Nucleus accumbens (tissue), 56 donors: ENCODE results near the gene IMPA2.
"Not testable (repeated sequence)": the region's sequence is repeated elsewhere in the genome, so short reads cannot be mapped to it uniquely, and the experiment has no call there.

Experiments
- DNase-seq, 56 donors: peaks; one replicate each; lab custom pipeline; 2025; lab: John Stamatoyannopoulos, UW

IMPA2 gene

DNA sequence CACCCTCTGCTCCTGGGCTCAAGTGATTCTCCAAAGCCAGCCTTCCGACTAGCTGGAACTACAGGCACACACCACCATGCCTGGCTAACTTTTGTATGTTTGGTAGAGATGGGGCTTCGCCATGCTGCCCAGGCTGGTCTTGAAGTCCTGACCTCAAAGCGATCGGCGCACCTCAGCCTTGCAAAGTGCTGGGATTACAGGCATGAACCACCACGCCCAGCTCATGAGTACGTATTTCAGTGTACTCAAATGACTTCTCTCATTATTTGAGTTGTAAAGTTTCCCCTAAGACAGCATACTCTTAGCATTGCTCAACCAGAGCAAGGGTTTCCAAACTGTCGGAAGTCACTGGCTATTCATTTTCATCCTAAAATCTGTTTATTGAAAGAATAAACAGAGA is 40.3 kb downstream of the IMPA2 start:
- DNase-seq, result no peak

DNA sequence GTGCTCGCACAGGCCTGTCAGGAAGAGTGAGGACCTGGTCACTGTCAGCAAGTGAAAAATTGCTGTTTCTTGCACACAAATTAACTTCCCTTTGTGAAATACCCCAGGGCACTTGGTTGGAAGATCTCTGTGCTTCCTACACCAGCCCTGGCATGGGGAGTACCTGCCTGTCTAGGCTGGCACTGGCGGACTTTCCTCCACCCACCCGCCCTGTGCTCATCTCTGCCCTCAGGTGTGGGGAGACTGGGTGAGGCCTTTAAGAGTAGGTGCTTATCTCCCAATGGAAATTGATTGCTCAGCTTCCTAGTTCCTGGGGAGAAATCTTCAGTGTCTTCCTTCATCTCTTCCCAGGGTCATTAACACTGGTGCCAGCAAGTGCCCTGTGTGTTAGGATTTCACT is 42.1 kb downstream of the IMPA2 start:
- DNase-seq, result no peak

DNA sequence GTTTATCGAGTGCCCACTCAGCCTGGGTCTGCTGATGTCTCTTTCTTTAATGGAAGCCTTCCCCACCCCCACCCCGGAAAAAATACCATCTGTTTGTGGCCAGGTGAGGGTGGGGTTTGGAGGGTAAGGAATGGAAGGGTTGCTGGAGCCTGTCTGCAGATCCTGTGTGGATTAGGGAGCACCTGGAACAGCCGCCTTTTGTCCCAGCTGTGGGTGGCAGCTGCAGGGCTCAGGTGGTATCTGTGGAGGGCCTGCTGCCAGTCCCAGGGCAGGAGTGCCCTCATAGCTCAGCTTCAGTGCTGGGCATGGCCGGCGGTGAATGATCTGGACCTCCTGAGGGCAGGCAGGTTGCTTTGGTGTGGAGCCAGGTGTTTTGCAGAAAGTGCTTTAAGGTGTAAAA is 45.3 kb downstream of the IMPA2 start:
- DNase-seq, result no peak

DNA sequence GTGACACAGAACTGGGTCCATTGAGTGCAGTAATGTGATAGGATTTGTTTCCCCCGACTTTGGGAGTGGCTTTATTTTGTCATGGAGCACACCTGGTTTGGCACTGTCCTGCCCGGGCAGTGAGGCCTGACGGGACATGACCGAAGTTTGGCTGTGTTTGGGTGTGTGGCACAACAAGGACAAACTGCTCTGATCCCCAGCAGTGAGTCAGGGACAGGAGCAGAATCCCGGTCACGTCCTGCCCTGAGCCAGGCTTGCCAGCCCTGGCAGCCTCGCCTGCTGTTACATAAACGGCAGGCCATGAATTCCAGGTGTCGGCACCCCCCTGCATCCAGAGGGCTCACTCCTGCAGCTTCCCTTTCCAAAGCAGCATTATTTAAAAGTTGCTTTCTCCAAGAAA is 45.7 kb downstream of the IMPA2 start:
- no peak for DNase-seq

DNA sequence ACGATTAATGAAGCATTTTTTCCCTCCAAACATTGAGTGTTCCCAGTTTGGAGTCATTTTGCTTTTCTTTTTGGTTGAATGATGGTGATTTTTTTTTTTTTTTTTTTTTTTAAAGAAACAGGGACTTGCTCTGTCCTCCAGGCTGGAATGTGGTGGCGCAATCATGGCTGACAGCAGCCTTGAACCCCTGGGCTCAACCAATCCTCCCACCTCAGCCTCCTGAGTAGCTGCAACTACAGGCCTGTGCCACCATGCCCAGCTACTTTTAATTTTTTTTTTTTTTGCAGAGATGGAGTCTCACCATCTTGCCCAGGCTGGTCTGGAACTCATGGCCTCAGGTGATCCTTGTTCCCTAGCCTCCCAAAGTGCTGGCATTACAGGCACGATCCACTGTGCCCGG is 46.2 kb downstream of the IMPA2 start:
- DNase-seq, result no peak

DNA sequence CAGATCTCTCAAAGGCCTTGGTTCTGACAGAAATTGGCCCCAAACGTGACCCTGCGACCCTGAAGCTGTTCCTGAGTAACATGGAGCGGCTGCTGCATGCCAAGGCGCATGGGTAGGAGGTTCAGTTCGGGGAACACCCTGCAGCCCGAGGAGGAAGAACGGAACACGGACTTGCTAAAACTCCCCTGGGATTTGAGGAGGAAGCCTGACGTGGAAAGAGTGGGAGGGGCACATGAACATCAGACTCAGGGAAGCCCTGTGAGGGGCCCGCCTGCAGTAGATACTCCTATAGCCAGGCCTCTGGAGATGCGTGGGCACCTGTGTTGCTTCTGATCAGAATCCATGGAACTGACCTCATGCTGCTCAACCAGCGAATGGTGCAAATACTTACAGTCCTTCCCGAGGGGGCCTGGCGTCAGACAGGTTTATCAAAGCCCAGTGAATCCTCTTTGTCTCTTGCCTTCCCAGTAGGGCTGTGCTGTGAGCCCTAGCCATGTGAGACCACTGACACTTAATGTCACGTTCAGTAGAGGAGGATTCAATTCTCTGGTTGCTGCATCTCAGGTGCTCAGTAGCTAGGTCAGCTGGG is 46.8 kb downstream of the IMPA2 start:
- no peak for DNase-seq

DNA sequence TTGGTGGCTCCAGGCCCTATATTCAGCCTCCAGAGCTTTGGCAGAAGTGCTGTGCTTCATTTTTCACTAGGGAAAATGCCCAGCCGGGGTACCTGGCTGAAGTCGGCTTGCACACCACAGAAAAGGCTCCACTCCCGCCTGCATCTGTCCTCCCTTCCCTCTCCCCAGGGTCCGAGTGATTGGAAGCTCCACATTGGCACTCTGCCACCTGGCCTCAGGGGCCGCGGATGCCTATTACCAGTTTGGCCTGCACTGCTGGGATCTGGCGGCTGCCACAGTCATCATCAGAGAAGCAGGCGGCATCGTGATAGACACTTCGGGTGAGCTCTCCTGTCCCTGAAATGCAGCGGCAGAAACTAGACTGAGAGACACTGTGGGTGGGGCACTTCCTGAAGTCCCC is 47.4 kb downstream of the IMPA2 start:
- DNase-seq, result no peak

DNA sequence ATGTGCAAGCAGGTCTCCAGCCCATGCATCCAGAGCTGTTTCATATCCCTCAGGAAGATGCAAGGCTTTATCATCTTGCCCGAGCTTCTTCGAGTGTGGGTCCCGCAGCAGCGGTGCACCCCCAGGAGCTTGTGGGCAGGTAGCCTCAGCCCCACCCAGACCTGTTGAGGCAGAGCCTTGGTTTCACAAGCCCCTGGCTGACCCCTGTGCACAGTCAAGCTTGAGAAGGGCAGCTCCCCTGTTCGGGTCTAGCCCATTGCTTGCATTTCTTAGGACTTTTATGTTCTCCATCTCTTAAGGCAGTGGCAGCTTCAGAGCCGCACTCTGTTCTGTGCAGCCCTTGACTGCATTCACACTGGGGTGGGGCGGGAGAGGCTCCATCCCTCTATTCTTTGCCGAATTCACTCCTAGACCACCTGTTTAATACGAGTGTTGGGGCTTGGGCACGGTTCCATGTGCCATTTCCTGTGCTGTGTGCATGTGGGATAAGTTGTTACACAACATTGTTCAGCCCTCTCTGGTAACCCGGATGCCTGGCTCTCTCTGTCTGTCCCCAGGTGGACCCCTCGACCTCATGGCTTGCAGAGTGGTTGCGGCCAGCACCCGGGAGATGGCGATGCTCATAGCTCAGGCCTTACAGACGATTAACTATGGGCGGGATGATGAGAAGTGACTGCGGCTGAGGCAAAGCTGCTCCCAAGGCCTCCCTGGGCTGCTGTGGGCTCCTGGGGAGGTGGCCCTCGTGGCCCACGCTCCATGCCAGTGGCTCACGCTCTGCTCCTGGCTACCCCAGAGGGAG is 48.7 kb downstream of the IMPA2 start:
- DNase-seq, result no peak

DNA sequence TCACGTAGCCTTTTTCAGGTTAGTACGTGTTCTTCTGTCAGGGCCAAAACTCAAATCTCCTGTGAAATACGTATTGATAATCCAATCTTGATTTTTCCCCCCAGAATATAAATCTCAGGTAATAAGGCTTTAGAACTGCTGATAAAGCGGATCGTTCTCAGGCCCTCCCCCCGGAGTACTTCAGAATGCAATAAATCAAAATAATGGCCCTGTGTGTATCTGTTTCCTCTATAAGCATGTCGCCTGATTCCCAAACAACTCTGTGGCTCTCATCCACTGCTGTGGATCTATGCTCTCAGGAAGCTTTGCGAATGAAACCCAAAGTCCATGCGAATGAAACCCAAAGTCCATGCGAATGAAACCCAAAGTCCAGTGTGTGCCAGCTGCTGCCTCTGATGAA is 49.4 kb downstream of the IMPA2 start:
- DNase-seq, result no peak

DNA sequence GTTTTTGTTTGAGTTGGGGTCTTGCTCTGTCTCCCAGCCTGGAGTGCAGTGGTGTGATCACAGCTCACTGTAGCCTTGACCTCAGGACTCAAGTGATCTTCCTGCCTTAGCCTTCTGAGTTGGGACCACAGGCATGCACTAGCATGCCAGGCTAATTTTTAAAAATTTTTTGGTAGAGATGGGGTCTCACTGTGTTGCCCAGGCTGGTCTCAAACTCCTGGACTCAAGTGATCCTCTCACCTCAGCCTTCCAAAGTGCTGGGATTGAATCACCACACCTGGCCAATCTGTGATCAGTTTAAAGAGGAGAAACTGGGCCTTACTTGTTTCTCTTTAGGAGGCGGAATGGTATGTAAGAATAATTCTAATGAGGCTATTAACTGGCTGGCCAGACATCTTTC is 49.9 kb downstream of the IMPA2 start:
- DNase-seq, result no peak

DNA sequence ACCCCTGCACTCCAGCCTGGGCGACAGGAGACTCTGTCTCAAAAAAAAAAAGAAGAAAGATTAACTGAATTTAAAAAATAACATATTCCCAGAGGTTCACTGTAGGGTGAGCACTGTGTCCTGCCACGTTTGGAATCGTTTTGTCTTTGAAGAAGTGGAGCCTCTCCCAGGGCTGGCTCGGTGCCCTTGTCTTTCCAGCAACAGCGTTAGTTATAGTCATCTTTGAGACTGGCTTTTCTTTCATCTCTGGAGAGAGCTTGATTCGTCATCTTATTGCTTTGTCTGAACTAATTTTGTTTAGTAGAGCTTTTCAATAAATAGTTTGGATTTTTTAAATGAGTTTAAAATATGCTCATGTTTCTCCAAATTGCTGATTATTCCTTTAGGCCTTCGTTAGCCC is 50.5 kb downstream of the IMPA2 start:
- DNase-seq, result peak in 3 of 56 donors; percentile 15 to 21 (median 17)

DNA sequence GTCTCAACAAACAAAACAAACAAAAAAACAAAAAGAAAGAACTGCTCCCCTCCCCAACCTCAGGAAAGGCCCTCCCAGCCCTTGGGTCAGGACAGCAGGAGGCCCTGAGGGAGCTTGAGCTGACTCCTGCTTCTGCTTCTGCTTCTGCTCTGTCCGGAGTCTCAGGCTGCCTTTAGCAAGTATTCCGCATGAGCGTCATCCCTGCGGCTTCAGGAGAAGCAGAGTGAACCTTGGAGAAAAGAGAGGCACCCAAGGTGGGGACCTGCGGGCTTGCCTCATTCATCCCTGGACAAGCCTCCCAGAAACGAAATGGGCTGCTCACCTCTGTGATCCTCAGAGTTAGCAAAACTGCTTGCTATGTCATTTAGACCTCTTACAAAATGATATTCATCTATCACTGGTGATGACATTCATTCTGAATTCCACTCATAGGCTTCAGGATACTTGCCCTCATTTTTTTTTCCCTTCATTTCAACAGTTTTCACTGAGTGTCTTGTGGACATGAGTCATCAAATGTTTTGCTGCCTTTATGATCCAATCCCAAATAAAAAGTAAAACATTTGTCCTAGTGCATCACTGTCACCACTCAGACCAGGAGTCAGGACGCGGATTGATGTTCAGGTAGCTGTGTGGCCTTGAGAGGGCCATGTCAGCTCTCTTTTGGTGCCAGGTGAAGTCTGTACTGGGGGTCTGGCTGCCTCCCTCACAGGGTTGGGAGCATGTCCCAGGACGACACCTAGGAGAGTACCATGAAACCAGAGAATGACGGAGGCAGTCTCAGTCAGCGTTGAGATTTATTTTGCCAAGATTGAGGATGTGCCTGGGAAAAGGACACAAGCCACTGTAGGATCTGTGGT is 51.7 kb downstream of the IMPA2 start:
- DNase-seq, result no peak

DNA sequence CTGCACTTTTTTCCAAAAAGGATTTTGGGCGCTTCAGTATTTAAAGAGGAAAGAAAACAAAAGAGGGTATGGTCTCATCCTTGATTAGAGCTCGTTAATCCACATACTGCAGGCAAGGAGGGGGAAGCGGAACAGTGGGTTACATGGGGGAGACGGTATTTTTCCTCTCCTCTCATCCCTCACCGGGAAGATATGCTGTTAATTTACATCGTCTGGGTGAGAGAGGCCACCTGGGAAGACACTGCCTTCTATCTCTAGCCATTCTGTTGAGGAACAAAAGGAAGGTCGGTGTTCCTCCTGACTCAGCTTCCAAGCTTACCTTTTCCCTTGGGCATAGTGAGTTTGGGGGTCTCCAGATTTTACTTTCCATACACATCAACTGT is 52.3 kb downstream of the IMPA2 start:
- DNase-seq, result no peak

DNA sequence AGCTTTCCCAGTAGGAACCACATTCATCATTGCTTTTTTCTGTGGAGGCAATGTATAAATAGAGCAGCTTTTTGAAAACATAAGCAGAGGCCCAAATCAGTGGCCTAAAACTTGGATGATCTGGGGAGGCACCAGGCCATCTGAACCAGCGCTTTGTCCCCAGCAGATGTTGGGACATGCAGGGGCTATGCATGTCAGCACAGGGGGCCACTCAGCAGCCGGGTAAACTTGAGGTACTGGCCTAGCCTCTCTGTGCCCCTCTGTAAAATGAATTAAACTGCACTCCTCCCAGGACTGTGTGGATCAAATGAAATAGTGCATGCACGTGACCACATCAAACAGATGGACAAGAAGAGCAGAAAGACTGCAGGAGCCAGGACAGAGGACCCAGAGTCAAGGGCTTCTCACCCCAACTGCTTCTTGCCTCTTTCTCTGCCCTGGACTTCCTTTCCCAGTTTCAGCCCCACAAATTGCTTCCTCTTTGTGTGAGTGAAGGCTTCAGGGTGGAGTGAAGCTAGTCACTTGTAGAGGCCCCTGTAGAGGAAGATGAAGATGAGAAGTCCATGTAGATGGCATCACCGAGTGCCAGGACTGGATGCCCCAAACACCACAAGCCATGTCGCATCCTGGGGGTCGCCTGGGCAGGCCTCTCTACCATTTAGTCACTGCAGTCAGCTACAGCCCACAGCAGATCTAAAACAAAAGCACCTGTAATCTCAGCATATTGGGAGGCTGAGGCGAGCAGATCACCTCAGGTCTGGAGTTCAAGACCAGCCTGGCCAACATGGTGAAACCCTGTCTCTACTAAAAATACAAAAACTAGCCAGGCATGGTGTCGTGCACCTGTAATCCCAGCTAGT is 53.2 kb downstream of the IMPA2 start:
- DNase-seq, result no peak

DNA sequence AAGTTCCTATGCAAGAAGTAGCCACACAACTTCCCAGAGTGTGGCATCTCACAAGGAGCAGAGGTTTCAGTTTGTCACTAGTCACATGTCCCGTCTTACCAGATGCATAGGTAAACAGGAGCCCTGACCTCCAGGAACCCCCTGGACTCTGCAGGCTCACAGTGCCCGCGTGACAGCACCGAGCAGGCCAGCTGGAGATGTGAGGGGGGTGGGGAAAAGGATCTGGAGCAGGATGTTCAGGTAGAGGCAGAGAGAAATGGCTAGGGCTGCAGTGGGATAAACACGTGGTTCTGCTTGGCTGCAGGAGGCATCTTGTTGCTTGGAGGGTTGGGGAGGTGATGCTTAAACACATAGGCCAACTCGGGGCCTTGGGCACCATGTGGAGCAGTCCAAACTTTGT is 54.2 kb downstream of the IMPA2 start:
- DNase-seq, result no peak

DNA sequence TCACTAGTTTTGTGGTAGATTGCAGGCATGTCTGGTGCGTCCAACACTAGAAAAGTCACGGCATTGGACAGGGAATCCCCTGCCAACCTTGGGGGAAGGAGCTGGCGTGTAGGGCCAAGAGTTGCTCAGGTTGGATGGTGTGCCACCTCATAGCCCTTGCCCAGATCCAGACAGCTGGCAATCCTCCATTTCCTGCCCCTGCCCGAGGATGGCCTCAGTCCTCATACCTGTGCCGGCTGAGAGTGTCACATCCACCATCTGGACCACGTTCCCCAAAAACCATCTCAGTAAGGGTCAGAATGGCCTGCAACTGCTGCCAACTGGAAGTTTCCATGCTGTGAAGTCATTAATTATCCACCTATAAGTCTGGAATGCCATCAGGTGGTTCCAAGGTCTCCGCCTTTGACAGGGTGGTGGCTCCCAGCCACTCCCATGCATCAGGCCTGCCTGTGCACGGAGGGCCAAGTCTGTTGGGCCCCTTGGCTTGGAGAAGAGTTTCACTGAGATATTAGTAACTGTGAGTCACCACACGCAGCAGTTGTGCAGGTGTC is 55.0 kb downstream of the IMPA2 start:
- no peak for DNase-seq

DNA sequence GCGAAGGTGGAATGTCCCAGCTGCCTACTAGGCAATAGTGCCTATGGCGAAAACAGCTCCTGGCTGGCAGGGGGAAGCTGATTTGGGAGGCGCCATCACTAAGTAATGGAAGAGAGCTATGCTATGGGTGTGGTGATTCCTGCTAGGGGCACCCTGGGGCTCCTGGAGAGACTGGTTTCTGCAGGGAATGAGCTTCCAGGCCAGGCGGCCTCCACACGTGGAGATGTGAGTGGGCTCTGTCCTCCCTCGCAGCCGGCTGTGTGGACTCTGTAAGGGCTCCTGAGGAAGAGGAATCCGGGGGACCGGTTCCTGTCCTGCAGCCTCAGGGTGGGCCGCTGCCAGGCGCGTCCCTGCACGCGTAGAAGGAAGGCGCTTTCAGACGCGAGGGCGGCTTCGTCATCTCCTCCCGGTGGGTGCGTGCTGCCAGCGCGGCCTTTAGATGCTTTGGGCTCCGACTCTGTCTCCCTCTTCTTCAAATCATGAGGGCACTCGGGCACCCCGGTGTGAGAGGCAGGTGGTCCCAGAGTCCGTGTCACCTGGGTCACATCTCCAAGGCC is 56.9 kb downstream of the IMPA2 start:
- DNase-seq, result peak in 2 of 56 donors; percentile 35 to 59

DNA sequence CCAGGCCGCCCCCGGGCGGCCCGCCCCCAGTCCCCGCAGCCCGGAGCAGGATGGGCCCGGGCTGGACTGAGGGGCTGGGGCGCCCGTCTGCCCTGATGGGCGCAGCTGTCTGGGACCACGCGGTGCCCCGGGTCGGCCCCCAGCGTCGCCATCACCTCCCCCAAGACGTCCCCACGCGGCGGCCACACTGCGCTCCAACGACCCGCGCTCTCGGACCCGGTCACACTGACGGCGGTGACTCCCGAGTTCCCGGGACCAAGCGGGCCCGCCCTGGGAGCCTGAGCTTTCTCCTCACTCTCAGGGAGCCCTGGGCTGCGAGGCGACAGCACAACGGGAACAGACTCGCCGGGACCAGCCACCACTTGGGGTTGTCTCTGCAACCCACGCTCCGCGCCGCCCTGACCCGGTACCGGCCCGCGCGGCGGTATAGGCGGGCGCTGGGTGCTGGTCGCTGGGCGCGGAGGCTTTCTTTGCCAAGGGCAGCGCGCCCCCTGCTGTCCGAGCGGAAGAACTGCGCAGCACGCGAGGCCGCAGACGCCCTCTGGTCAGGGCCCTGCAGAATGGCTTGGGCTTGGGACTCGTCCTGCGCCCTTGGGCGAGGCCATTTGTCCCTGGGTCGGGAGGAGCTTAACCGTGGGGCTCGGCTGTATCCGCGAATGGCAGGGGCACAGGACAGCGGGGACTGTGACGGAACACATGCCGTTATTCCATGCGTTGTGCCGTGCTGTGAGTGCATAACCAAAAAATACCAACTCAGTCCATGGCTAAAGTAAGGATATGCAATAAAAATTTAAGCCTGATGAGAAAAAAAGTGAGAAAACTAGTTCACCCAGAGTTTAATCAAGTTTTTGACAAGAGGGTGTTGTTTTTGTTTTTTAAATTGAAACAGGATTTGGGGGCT is 57.6 kb downstream of the IMPA2 start:
- peak in 49 of 56 donors; percentile 19 to 83 (median 58) for DNase-seq

DNA sequence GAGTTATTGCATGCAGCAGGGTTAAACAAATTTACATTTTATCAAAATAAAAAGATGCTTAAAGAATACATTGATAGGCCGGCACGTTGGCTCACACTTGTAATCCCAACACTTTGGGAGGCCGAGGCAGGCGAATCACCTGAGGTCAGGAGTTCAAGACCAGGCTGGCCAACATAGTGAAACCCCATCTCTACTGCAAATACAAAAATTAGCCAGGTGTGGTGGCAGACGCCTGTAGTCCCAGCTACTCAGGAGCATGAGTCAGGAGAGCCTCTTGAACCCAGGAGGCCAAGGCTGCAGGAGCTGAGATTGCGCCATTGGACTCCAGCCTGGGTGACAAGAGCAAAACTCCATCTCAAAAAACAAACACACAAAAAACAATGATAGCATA is 58.2 kb downstream of the IMPA2 start:
- DNase-seq, result not testable (repeated sequence)
